IgD-negative memory B cell (primary cell): ENCODE data around the gene HES3. TPM values are rescaled to one million over a fixed set of nuclear protein-coding genes. Genes with fewer than 3 reads are reported as not detected.
"Not testable (repeated sequence)": the region's sequence is repeated elsewhere in the genome, so short reads cannot be mapped to it uniquely, and the experiment has no call there.

Experiments used
- H3K27ac Mint-ChIP-seq, 3 donors: one replicate each; pipeline ENCODE4 v1.8.0; 2020 to 2022; ENCODE audit warnings: mild to moderate bottlenecking in 3 of 3, mixed read lengths in 3 of 3, moderate library complexity in 1 of 3
- H3K27me3 Mint-ChIP-seq: one replicate; pipeline ENCODE4 v1.8.0; 2021; ENCODE audit warnings: mixed read lengths
- H3K36me3 Mint-ChIP-seq: one replicate; pipeline ENCODE4 v1.8.0; 2020; ENCODE audit warnings: mild to moderate bottlenecking, mixed read lengths
- H3K4me1 Mint-ChIP-seq, 3 donors: one replicate each; pipeline ENCODE4 v1.8.0; 2020 to 2022; ENCODE audit warnings: mixed read lengths in 3 of 3, mild to moderate bottlenecking in 1 of 3
- H3K4me3 Mint-ChIP-seq, 4 donors: one replicate each; pipeline ENCODE4 v1.8.0; 2020 to 2022; ENCODE audit warnings: mild to moderate bottlenecking in 4 of 4, mixed read lengths in 4 of 4, moderate library complexity in 3 of 4
- H3K9me3 Mint-ChIP-seq, 3 donors: one replicate each; pipeline ENCODE4 v1.8.0; 2020 to 2021; ENCODE audit warnings: mixed read lengths in 3 of 3, mild to moderate bottlenecking in 1 of 3
- polyA plus RNA-seq: library from polyadenylated mRNA; unstranded; fragments of 300-500 nt; fragmentation: Illumina TruSeq; gene quantifications from one replicate; pipeline ENCODE4 v1.2.3, GENCODE V29; 2021

Gene HES3
- polyA plus RNA-seq, 1 donor from 2014 or later = not detected

DNA sequence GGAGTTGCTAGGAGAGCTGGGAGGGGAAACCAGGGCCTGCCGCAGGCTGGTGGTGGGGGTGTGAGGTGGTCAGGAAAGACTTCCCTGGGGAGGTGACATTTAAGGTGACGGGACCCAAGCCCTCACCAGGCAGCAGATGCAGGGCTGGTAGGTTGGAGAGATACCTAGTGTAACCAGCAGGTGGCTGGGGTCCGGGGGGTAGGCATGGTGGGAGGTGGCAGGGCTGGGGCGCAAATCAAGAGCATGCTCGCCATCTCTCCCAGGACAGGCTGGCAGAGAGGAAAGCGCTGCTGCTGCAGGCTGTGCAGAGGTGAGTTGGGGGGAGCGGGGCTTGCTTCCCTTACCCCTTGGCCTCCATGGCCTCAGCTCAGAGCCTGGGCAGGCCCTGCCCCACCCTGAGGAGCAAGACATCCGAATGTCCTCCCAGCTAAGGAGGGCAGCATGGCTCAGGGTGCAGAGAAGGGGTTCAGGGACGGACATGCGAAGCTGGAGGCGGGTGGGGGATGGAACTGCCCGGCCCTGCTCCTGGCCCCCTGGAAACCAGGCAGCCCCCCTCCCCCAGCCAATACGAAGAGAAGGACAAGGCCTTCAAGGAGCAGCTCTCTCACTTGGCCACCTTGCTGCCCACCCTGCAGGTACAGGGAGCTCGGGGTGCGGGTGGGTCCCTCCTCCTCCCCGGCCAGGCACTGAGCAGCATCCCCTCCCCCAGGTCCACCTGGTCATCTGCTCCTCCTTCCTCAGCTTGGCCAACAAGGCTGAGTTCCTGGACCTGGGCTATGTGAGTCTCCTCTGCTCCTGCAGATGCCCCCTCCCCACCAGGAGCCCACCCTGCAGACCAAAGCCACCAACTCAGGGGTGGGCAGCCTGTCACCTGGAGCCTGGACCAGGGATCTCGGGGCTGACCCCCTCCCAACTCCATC, 34.1 kb upstream of the HES3 start:
- no peak overlapping the region for H3K27ac Mint-ChIP-seq
- peaks cover 33% of the 10 kb centered on the region for H3K27me3 Mint-ChIP-seq
- peaks cover 1% of the 10 kb centered on the region for H3K36me3 Mint-ChIP-seq
- peaks cover 9 to 18% (median 11%) of the 10 kb centered on the region in 3 donors for H3K4me1 Mint-ChIP-seq
- peak overlapping the region; percentile 48 to 86 (median 72) for H3K4me3 Mint-ChIP-seq
- no peaks in the 10 kb centered on the region for H3K9me3 Mint-ChIP-seq

DNA sequence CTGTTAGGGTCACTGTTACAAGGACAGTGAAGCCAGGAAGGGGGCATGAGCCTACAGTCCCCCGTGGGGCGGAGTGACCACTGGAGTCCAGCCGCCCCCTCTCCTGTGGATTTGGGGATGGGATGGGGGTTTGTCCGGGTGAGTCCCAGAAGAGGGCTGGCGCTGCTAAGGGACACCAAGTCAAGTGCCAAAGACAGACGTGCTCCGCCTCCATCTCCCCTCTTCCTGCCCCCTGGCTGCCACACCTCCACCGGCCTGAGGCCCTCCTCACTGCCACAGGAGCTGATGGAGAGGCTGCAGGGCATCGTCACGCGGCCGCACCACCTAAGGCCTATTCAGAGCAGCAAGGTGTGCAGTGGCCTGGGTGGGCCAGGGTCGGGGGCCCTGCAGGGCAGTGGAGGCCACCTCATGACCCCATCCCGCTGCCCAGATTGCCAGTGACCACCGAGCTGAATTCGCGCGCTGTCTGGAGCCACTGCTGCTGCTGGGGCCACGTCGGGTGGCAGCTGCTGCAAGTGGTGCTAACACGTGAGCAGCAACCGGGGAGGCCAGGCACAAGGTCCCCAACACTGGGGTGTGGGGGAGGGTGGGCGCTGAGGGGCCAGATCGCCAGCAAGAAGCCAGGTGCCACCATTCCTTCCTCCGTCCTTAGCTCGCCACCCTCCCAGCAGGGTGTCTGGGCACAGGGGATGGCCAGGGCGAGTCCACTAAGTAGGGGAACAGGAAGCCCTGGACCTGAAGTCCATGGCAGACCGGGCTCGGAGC, 33.2 kb upstream of the HES3 start:
- Mint-ChIP-seq H3K4me3 (no peak overlapping the region), H3K9me3 (no peaks in the 10 kb centered on the region), H3K4me1 (peaks cover 9 to 18% (median 11%) of the 10 kb centered on the region in 3 donors), H3K27ac (no peak overlapping the region), H3K27me3 (peaks cover 37% of the 10 kb centered on the region), H3K36me3 (peaks cover 1% of the 10 kb centered on the region)

DNA sequence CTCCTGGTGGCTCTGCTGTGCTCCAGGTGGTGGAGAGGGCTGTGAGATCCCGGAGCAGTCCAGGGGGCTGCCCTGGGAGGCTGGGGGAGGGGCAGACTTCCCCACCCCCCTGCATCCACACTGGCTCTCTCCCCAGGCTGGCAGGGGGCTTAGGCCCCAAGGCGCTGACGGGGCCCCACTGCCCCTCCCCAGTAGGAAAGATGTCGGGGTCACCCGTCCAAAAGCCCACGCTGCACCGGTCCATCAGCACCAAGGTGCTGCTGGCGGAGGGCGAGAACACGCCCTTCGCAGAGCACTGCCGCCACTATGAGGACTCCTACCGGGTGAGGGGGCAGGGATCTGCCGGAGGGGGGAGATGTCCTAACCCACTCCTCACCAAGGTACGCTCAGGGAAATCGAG, 32.2 kb upstream of the HES3 start:
- Mint-ChIP-seq H3K36me3 (peaks cover 1% of the 10 kb centered on the region), H3K4me3 (peak overlapping the region in 1 of 4 donors; percentile 50), H3K27me3 (peaks cover 39% of the 10 kb centered on the region), H3K9me3 (no peaks in the 10 kb centered on the region), H3K27ac (no peak overlapping the region), H3K4me1 (peaks cover 9 to 17% (median 11%) of the 10 kb centered on the region in 3 donors)

DNA sequence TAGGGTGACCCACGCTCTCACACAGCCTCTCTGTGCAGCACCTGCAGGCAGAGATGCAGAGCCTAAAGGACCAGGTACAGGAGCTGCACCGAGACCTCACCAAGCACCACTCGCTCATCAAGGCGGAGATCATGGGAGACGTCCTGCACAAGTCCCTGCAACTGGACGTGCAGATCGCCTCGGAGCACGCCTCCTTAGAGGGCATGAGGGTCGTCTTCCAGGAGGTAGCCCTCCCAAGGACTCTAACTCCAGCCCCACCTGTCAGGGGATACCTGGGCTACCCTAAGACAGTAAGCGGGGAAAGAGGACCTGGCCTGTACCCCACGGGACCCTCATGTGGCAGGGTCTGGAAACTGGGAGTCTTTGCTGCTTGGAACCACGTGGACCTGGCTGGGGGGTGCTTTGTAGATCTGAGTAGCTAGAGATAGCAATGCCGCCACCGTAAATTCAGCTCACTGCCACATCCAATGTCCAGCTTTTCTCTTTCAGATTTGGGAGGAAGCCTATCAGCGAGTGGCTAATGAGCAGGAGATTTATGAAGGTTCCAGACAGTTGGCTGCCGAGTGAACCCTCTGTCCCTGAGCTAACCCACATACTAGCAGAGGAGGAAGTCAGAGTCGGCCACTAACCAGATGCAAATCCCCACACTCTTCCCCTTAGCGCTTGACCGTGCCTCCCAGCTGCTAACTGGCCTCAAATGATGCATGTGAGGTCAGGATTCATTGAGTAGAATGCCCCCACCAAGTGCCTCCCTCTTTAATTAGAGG, 31.6 kb upstream of the HES3 start:
- Mint-ChIP-seq H3K9me3 (no peaks in the 10 kb centered on the region), H3K27ac (no peak overlapping the region), H3K4me1 (peaks cover 9 to 15% (median 11%) of the 10 kb centered on the region in 3 donors), H3K4me3 (peak overlapping the region in 1 of 4 donors; percentile 50), H3K36me3 (no peaks in the 10 kb centered on the region), H3K27me3 (peaks cover 35% of the 10 kb centered on the region)

DNA sequence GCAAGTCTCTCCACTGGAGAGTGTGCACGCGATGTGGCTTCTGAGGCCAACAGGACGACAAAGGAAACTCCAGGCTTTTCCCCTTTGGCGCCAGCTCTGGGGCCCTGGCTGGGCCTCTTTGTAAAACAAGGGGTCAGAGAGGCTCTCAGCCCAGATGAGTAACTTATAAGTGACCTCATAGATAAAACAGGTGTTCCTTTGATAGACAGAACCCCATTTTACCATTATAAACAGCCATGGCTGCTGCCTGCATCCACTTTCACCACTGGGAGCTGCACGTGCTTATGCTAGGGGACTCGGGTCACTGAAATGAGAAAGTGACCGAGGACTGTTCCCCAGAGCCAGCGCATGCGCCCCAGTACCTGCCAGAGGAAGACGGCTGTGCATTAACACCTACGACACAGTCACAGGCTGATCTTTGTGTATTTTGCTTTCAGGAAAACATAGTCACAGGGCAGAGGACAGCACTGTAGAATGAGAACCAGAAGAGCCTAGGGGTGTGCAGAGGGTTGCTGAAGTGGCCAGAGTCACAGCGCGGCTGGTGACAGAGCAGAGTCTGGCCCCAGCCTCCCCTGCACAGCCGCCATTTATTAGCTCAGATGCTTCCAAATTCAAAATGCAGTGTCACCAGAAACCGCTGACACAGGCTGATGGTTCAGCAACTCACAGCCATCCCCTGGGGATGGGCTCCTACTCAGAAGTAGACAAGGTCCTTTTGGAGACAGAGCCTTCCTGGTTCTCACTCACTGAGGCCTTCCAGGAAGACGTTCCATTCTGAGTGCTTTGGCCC, 25.4 kb upstream of the HES3 start:
- Mint-ChIP-seq H3K4me3 (no peak overlapping the region), H3K27me3 (peaks cover 14% of the 10 kb centered on the region), H3K36me3 (peaks cover 4% of the 10 kb centered on the region), H3K4me1 (no peaks in the 10 kb centered on the region), H3K9me3 (peaks cover 0 to 1% (median 0%) of the 10 kb centered on the region in 3 donors), H3K27ac (no peak overlapping the region)

DNA sequence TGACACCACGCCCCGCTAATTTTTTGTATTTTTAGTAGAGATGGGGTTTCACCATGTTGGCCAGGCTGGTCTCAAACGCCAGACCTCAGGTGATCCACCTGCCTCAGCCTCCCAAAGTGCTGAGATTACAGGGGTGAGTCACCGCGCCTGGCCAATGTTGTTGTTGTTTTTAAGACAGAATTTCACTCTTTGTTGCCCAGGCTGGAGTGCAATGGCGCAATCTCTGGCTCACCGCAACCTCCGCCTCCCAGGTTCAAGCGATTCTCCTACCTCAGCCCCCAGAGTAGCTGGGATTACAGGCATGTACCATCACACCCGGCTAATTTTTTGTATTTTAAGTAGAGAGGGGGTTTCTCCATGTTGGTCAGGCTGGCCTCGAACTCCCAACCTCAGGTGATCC, 24.3 kb upstream of the HES3 start:
- not testable (repeated sequence) for H3K4me3 Mint-ChIP-seq, H3K27ac Mint-ChIP-seq, H3K36me3 Mint-ChIP-seq, H3K9me3 Mint-ChIP-seq, H3K4me1 Mint-ChIP-seq
- peaks cover 14% of the 10 kb centered on the region for H3K27me3 Mint-ChIP-seq

DNA sequence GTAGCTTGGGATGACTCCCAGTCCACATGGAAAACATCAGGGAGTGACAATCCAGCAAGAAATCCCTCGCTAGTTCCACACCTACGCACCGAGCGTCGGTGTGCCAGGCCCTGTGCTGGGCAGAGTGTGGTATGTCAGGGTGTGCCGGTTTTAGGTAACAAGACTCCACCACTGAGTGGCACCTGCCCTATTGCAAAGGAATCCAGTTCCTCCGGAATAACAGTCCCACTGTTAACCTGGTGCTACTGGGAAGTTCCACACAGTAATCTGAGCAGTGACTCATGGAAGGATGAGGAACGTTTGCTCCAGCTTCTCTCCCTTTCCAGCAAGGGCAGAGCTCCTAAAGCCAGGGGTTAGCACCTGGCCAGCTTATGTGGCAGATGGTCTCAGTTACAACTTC, 23.7 kb upstream of the HES3 start:
- Mint-ChIP-seq H3K36me3 (peaks cover 10% of the 10 kb centered on the region), H3K9me3 (peaks cover 0 to 1% (median 0%) of the 10 kb centered on the region in 3 donors), H3K27me3 (peaks cover 9% of the 10 kb centered on the region), H3K4me3 (no peak overlapping the region), H3K4me1 (no peaks in the 10 kb centered on the region), H3K27ac (no peak overlapping the region)

DNA sequence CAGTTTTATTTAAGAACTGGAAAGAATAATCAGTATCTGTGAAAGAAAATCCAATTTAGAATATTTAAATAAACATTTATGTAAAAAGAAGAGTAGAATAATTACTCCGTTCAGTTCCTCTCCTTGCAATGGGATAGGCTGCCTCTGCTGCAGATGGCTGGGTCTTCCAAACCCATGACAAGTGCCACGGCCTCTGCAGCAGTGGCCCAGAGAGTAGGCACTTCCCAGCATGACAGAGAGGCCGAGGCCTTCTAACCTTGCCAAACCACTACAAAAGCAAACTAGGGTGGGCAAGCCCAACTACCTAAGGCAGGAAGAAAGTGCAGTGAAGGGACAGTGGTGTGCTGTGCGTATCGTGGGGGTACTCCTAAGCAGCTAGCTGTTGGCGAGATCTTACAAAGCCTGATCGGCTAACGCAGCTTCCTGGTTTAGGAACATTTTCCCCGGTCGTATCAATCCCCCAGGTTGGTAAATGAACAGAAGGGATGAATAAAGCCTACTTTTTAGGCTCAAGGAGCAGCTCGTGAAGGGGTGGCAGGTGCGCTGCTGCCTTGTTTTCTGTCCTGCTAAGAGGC, 22.7 kb upstream of the HES3 start:
- peaks cover 2% of the 10 kb centered on the region for H3K27me3 Mint-ChIP-seq
- H3K4me3 Mint-ChIP-seq = no peak overlapping the region
- peaks cover 12% of the 10 kb centered on the region for H3K36me3 Mint-ChIP-seq
- H3K9me3 Mint-ChIP-seq = peaks cover 0 to 1% (median 0%) of the 10 kb centered on the region in 3 donors
- no peaks in the 10 kb centered on the region for H3K4me1 Mint-ChIP-seq
- H3K27ac Mint-ChIP-seq = no peak overlapping the region

DNA sequence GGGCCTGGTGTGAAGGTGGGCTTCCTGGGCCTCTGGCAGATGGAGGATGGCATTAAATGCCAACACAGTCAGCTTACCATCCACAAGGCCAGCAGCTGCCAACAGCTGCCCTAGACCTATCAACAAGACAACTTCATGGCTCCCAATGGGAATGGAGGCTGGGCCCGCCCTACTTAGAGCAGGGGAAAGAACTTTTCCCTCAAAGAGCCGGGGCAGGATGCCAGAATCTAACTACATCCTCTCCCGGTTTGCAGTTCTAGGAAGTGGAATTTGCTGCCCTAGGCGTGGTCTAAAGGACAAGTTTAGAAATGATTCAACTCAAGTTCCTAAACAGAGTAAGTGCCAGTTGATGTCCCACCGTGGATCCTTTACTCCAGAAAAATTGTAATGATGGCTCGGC, 21.3 kb upstream of the HES3 start:
- Mint-ChIP-seq H3K27ac (no peak overlapping the region), H3K4me3 (no peak overlapping the region), H3K36me3 (peaks cover 15% of the 10 kb centered on the region), H3K9me3 (peaks cover 0 to 1% (median 0%) of the 10 kb centered on the region in 3 donors), H3K4me1 (peaks cover 0 to 2% (median 0%) of the 10 kb centered on the region in 3 donors), H3K27me3 (peaks cover 2% of the 10 kb centered on the region)

DNA sequence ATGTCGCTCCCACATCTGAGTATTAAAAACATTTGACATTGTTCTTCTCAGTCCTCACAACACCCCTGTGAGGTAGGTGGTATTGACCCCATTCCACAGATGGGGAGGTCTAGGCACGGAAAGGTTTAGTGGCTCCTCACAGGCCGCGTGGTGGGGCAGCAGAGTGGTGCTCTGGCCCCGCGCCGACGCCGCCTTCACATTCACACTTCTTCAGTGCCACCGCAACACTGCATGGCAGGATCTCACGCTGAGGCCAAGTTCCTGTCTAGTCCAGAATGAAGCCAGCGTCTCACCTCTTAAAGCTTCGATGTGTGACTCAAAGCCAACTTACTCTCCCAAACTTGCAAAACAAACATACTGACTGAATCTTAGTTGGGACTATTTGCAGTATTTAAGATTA, 20.4 kb upstream of the HES3 start:
- Mint-ChIP-seq H3K9me3 (peaks cover 0 to 1% (median 0%) of the 10 kb centered on the region in 3 donors), H3K27me3 (peaks cover 2% of the 10 kb centered on the region), H3K4me3 (no peak overlapping the region), H3K36me3 (peaks cover 15% of the 10 kb centered on the region), H3K4me1 (peaks cover 0 to 2% (median 0%) of the 10 kb centered on the region in 3 donors), H3K27ac (no peak overlapping the region)

DNA sequence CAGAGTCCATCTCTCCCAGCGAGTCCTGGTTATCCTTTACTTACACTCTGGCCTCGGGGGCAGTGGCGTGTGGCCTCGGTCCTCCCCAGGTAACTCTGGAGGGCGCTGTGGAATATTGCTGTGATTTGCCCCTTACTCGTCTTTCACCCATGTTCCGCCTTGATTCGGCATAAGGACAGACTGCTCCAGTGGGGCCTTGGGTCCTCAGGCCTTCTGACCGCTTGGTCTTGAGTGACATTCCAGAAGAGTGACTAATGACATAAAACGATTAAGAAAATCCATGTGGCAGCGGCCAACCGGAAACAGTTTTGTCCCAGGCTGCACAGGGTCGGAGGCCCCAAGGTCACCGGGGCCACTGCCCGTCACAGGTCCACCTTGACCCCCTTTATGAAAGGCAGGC, 19.3 kb upstream of the HES3 start:
- Mint-ChIP-seq H3K27me3 (no peaks in the 10 kb centered on the region), H3K9me3 (peaks cover 0 to 1% (median 0%) of the 10 kb centered on the region in 3 donors), H3K27ac (no peak overlapping the region), H3K4me1 (peaks cover 0 to 2% (median 0%) of the 10 kb centered on the region in 3 donors), H3K36me3 (peaks cover 15% of the 10 kb centered on the region), H3K4me3 (no peak overlapping the region)

DNA sequence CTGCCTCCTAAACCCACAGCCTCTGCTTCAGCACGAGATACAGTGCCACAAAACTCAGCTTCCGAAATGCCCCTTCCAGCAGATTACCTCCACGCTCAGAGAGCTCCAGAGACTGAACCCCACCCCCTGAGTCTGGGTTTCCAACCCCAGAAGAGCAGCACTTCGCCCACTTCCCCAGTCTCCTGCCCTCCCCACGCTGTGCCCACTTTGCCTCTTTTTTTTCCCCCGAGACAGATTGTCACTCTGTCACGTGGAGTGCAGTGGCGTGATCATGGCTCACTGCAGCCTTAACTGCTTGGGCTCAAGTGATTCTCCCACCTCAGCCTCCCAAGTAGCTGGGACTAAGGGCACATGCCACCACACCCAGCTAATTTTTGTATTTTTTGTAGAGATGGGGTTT, 18.3 kb upstream of the HES3 start:
- no peaks in the 10 kb centered on the region for H3K27me3 Mint-ChIP-seq
- H3K4me3 Mint-ChIP-seq = no peak overlapping the region
- no peak overlapping the region for H3K27ac Mint-ChIP-seq
- peaks cover 14% of the 10 kb centered on the region for H3K36me3 Mint-ChIP-seq
- peaks cover 0 to 2% (median 0%) of the 10 kb centered on the region in 3 donors for H3K4me1 Mint-ChIP-seq
- H3K9me3 Mint-ChIP-seq = peaks cover 0 to 1% (median 0%) of the 10 kb centered on the region in 3 donors

DNA sequence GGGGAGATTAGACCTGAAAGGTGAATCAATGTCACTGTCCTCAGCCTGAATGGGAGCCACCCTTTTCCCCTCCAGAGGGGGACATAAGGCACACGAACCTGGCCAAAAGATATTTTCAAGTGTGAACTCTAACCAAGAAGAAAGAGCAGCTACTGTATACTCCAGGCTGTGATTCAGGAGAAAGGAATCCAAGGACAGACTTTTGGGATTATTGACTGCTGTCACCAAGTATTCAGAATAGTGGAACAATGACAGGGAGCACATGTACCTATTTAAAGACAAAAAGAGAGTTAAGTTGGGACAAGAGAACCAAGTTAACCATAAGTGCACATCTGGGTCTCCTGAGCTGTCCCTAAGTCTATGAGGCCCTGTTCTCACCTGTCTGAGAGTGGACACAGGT, 10.6 kb upstream of the HES3 start:
- Mint-ChIP-seq H3K4me3 (peak overlapping the region in 2 of 4 donors; percentile 41 to 89), H3K36me3 (no peaks in the 10 kb centered on the region), H3K4me1 (peaks cover 4 to 7% (median 5%) of the 10 kb centered on the region in 3 donors)

More for the DNA sequence above, 10.6 kb upstream of the HES3 start:
- Mint-ChIP-seq H3K27me3 (peaks cover 1% of the 10 kb centered on the region), H3K9me3 (no peaks in the 10 kb centered on the region), H3K27ac (peak overlapping the region in 1 of 3 donors; percentile 45)
